Testis (tissue), 2 donors: Measurements from ENCODE around the gene C2orf92.

Source experiments
- POLR2A ChIP-seq: fragments of 450-650 bp; IDR thresholded peaks from one replicate; pipeline ENCODE4 v1.6.1; 2017; ENCODE audit warnings: antibody characterized with exemption, mild to moderate bottlenecking, moderate library complexity
- TF ChIP-seq, protein P1 (sequence below), 3 experiments: fragments of 450-650 bp in 2 of 3; fragments of 200-600 bp in 1 of 3; sonication (generic) in 1 of 3; IDR thresholded peaks; one replicate each; pipeline ENCODE4 v1.5.1; 2016 to 2019; ENCODE audit warnings: antibody characterized with exemption in 3 of 3, mild to moderate bottlenecking in 2 of 3, moderate library complexity in 1 of 3

DNA sequence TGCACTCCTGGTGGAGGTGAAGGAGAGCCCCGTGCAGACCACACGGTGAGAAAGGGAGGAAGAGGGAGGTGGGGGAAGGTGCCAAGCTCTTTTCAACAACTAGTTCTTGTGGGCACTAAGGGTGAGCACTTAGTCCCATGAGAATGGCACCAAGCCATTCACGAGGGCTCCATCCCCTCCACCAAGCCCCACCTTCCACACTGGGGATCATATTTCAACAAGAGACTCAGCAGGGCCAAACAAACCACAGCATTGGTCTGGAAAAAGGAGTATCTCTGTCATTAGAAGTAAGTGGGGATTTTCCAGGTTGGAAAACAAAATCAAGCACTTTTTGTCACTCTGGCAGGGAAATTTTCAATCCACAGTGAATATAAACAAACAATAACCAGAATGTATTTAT lies 82.2 kb downstream of the C2orf92 start:
- TF ChIP-seq, protein P1, sequence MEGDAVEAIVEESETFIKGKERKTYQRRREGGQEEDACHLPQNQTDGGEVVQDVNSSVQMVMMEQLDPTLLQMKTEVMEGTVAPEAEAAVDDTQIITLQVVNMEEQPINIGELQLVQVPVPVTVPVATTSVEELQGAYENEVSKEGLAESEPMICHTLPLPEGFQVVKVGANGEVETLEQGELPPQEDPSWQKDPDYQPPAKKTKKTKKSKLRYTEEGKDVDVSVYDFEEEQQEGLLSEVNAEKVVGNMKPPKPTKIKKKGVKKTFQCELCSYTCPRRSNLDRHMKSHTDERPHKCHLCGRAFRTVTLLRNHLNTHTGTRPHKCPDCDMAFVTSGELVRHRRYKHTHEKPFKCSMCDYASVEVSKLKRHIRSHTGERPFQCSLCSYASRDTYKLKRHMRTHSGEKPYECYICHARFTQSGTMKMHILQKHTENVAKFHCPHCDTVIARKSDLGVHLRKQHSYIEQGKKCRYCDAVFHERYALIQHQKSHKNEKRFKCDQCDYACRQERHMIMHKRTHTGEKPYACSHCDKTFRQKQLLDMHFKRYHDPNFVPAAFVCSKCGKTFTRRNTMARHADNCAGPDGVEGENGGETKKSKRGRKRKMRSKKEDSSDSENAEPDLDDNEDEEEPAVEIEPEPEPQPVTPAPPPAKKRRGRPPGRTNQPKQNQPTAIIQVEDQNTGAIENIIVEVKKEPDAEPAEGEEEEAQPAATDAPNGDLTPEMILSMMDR (IDR thresholded peaks at IDR 0.05): no peak
- TF ChIP-seq POLR2A: no peak
